NCI-H2029 (cell line): Measurements from ENCODE around the gene ABT1.
"Not testable (repeated sequence)": the region's sequence is repeated elsewhere in the genome, so short reads cannot be mapped to it uniquely, and the experiment has no call there.

Experiments used
- DNase-seq: peaks from one replicate; lab custom pipeline; 2025; lab: John Stamatoyannopoulos, UW

ABT1 gene

DNA sequence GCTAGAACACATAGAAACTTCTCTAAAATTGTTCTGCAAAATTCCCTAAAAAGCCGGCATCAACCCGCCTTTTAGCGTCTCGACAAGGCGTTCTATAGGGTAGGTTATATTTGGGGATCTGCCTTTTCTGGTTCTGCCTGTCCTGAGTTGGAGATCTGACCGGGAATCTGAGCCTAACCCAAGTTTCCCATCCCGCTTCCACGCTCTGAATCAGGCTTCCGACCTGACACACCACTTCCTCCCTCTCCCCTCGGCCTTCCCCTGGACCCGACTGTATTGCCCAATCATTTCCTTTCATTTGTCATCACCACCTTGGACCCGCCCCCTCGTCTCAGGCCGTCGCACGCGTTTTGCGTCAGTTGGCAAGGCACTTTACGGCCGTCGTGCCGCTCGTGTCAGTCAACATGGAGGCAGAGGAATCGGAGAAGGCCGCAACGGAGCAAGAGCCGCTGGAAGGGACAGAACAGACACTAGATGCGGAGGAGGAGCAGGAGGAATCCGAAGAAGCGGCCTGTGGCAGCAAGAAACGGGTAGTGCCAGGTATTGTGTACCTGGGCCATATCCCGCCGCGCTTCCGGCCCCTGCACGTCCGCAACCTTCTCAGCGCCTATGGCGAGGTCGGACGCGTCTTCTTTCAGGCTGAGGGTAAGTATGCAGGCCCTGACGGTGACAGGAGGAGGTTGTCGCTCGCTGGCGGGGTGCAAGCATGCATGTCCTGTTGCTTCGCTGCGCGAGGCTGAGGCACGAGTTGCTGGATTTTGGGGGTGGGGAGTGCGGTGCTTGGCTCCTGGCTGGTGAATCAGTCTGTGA lies at the start of gene ABT1:
TSS of gene ABT1 (plus strand) at position 375 of the 810 bp plus-strand sequence. CDS start at position 405, 30 bp downstream.
- DNase-seq: peak; percentile 97

DNA sequence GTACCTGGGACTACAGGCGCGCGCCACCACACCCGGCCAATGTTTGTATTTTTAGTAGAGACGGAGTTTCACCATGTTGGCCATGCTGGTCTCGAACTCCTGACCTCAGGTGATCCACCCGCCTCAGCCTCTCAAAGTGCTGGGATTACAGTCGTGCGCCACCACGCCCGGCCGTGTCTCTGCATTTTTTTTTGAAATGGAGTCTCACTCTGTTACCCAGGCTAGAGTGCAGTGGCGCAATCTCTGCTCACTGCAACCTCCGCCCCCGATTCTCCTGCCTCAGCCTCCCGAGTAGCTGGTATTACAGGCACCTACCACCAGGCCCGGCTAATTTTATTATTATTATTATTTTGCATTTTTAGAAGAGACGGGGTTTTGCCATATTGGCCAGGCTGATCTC lies 49.4 kb upstream of the ABT1 start:
- not testable (repeated sequence) for DNase-seq

DNA sequence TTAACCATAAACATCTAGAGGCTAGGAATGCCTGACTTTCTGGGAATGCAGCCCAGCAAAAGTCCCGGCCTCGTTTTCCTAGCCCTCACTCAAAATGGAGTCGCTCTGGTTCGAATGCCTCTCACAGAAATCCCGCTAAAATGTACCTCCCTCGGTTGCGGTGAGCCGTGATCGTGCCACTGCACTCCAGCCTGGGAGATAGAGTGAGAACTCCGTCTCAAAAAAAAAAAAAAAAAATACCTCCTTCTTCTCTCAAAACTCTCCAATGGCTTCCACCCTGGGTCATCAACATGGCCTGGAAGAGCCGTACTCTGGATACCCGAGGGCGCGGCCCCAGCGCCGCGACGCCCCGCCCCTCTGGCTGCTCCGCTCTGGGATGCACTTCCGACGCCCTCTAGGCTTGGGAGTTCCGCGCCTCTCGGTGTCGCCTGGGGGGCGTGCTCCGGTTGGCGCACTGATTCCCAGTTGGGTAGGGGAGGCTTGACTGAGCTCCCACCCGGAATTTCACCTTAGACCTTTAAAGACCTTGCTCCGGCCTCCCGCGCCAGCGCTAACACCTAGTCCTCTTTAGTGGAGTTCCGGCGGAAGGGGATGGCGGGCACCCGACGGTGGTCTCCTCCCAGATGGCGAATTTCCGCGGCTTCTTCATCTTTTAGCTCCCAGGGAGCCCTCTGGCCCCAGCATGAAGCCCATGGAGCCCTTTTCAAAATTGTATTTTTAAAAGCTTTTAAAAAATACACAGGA lies 46.3 kb upstream of the ABT1 start:
- DNase-seq: peak; percentile 70

DNA sequence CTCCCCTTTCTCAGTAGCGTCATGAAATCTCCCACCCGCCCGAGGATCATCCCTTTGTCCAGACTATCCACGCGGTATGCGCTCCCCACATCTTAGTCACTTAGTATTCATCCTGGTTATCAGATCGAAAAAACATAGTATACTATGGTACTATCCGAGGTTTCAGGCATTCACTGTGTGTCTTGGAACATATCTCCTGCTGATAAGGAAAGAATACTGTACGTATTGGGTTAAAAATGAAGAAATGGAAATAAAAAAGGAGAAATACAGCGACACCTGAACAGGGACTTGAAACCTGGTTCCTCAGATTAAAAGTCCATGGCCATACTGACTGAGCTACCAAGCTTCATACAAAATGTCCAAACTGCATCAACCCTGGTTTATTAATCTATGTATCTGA lies 44.5 kb upstream of the ABT1 start:
- DNase-seq: no peak

DNA sequence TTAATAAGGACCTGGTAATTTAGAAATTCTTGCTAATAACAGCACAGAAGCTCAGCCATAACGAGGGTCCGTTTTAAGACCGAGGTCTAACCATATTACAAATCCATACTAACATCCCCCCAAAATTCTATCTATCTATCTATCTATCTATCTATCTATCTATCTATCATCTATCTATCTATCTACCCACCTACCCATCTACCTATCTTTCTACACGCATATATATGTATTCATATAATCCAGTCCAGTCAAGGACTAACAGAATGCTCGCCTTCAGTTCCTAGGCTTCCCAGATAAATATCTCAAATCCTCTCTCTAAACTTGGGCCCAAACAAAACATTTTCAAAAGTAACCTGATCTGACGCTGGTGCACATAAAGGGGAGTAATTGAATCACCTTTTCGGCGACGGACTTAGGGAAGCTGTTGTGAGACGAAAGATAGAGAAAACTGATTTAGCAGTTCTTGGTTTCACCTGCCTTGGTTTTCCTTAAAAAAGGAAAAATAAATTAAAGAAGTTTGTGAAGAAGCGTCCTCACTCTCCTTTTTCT lies 44.0 kb upstream of the ABT1 start:
- no peak for DNase-seq

DNA sequence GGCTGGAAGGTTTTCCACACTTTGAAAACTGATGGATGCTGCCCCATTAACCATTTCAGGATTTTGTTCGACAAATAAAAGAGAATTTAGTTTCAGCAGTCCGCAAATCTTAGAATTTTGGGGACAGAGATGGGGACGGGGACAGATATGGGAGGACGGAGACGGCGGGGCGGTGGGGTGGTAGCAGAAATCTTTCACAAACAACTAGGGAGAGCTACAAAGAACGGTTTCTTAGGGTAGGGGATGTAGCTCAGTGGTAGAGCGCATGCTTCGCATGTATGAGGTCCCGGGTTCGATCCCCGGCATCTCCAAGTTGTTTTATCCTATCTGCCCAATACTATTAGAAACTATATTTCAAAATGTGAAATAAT lies 43.5 kb upstream of the ABT1 start:
- DNase-seq: peak; percentile 77

DNA sequence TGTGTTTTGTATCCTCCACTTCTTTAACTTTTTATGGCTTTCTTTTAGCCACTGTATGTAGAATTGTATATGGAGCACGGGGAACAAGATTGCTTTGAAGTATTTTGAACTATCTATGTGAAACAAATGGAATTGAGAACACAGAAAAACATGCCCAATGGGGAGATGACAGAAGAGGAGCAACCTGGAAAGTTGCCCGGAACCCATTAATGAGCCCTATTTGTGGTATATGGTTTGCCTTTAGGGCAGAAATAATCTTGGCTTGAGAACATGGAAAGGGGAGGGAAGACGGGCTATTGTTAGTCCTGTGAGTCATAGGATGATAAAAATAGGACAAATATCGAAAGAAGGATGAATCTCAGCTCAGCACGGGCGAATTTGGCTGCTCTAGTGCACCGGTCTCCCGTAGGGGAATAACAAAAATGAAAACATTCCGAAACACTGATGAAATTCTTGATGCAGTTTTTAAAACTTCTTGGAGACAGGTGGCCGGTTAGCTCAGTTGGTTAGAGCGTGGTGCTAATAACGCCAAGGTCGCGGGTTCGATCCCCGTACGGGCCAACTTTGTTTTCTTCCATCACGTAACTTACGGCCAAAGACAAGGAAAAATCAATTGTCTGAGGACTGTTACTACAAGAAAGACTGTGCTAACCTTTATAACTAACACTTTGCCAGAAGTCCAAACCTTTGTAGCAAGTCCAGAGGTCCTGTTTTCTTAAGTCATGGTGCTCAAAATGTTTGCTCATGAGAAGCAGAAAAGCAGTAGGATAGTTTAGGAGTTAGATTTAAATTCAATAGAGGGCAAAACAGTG lies 42.9 kb upstream of the ABT1 start:
- DNase-seq: peak; percentile 54

DNA sequence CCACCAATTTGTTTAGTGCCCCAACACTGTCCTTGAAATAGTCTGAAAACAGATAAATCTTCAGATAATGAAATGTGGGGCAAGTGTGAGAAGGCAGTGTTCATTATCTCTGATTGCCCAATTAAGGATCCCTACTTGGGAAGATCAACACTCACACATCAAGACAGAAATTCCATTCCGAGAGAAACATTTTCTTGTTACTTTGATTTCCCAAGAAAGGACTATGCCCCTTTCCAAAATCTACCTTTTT lies 42.4 kb upstream of the ABT1 start:
- no peak for DNase-seq

DNA sequence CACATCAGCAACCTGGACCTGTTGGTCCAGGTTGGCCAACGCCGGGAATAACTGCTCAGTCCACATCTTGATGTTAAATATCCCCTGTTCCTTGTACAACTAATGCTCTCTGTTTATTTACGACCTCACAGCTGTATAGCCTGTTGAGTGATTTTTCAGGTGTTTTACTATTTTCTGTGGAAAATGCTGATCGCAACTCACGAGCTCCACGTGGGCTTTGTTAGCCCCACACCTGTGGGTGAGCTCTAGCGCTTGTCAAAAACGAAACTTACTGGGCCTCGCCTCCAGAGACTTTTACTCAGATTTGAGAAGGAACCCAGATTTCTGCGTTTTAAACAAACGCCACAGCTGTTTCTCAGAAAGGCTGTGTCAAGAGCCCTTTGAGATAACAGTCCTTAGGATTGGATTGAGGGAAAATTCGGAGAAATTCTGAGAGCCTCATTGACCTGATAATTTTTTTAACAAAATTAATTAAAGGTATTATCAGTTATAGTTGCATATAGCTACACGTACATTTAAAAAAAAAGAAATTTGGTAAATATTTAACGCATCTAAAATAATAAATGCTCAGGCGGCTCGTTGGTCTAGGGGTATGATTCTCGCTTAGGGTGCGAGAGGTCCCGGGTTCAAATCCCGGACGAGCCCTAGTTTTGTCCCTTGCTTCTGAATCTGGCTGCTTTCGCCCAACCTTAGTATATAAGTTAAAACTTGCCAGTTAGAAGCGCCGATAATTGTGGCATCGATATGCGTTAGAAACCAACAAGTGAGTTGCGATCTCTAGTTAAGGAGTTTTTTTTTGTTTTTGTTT lies 41.9 kb upstream of the ABT1 start:
- DNase-seq: no peak

DNA sequence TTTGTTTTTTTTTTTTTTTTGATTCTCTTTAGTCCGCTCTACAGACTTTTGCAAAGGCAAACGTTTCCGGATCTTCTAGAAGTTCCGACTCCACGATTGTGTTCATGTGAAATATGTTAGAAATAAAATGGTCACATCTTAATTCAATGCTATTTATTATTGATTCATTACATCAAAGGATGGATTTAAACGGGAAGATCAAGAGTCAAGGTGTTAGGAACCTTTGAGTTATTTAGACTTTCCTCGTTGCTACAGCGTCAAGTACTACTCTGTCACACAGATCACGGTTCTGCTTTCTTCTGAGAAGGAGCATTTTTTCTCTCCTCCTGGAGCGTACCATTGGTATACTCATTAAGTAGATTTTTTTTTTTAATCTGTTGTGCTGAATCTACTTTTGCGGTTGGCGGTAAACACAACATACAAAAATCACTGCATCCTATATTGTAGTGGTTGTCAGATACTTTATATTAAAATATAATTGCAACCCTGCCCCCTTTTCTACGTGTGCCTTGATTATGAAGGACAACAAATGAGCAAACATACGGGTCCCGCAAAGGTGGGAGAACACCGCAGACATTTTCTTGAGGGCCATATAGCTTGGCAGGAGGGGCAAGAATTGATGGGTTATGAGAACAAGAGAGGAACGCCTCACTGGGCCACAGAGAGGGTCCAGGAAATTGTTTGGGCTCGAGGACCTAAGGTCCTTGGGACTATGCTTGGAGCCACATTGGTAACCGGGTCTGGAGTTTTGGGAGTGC lies 41.1 kb upstream of the ABT1 start:
- no peak for DNase-seq

DNA sequence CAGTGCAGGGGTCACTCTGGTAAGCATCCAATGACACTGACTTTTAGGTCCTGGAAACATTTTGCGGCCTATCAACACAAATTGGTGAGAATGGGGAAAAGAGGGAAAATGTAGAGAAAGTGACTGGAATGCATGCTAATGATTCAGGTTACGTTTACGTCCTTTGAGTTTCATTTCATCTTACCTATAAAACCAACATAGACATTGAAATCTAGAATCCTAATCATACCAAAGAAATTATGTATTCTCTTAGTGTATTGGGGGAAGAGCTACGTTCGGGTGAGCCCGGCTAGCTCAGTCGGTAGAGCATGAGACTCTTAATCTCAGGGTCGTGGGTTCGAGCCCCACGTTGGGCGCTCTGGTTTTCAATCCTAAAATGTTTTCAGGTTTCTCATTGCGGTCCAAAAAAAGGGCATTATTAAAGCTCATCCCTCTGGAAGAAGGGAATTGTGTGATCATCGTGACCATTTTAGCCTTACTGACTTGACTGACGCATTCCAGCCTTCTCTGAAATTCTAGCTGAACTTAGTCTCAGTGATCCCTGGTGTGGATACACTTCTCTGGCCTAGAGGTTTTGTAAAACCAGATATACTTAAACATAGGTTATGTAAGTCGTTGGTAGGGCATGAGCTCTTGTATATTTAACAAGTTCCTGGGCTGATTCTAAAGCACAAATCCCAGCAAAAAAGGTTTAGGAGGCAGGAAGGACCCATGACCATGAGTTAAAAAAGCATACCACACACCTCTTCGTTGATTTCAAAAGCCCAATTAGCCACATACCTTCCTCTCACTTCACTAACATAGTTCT lies 40.3 kb upstream of the ABT1 start:
- no peak for DNase-seq

DNA sequence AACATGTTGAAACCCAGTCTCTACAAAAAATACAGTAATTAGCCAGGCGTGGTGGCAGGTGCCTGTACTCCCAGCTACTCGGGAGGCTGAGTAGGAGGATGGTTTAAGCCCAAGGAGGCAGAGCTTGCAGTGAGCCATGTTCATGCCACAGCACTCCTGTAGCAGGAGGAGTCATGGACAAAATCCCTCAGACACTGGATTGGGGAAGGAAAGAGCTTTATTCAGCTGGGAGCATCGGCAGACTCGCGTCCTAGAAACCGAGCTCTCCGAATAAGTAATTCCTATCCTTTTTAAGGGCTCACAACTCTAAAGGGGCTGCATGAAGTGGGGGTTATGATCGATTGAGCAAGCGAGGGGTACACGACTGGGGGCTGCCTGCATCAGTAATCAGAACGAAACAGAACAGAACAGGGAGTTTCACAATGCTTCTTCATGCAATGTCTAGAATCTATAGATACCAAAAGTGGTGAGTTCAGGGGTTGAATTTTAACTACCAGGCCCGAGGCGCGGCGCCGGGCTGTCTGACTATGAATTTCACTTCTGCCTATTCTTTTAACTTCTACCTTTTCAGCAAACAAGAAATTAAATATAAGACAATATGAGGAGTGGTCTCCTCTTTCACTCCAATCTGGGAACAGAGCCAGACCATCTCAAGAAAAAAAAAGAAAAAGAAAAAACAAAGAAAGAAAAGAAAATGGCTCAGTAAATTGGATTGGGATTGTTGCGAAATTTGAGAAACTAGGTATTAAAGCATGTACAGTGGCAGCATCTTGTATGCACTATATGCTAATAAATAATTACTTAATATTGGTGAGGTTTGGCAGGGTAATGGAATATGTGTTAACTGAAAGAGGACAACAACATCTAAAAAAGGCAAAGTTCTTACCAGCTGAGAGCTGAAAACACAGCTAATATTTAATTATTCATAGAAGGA lies 35.0 kb upstream of the ABT1 start:
- no peak for DNase-seq

DNA sequence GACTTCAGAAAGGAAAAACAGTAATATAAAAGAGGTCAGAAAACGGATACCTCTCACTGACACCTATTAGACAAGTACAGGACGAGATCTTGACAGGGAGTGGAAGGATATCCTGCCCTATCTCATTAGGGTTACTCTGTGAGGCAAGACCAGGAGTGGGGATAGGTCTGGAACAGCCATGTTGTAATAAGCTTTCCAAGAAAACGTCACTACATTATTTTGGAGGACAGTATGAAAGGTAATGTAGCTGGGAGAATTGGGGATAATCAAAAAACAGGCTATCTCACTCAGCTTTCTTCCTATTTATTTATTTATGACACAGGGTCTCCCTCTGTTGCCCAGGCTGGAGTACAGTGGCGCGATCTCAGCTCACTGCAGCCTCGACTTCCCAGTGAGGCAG lies 33.3 kb upstream of the ABT1 start:
- DNase-seq: no peak

DNA sequence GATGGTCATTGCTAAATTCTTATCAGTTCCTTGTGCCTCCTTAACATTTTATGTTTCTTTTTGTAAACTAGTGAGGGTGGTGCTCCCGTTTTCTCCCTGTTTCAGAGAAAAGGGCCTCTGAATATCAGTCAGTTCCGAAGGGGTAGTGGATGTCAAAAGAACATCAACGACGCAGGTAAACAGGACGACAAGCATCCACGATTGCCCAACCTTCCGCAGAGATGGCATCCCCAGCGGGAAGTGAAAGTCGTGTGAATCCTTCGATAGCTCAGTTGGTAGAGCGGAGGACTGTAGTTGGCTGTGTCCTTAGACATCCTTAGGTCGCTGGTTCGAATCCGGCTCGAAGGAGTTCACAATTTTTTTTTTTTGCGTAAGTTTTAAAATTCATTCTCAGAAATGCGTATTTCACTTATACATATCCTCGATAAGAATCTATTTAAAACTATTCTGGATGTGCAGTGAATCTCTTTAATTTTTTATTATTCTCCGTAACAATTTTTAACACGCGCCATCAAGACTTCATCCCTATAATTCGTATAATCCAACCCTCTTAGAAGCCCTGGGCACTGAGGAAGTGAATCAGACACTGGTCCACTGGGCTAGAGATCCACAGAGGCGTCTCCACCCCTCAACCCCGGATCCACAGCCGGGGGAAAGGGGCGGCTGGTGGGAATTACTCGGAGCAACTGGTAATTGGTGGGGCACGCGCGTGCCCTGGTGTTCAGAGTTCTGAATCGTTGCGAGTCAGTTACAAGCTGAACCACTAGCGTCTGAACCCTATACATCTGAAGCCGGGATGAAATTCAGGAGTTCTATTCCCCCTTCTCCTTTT lies 27.9 kb upstream of the ABT1 start:
- DNase-seq: peak; percentile 90

DNA sequence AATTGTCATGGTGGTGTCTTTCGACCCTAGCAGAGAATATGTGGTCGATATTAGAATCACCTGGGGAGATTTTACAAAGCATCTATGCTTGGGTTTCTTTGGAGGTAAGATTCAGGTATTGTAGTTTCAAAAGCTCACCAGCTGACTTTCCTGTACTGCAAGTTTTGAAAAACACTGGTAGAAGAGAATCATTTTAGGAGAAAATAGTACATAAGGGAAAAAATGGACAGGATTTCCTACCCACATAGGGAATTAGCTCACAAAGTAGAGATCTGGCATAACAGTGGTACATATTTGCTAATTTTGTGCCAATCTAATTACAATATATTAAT lies 27.4 kb upstream of the ABT1 start:
- no peak for DNase-seq

DNA sequence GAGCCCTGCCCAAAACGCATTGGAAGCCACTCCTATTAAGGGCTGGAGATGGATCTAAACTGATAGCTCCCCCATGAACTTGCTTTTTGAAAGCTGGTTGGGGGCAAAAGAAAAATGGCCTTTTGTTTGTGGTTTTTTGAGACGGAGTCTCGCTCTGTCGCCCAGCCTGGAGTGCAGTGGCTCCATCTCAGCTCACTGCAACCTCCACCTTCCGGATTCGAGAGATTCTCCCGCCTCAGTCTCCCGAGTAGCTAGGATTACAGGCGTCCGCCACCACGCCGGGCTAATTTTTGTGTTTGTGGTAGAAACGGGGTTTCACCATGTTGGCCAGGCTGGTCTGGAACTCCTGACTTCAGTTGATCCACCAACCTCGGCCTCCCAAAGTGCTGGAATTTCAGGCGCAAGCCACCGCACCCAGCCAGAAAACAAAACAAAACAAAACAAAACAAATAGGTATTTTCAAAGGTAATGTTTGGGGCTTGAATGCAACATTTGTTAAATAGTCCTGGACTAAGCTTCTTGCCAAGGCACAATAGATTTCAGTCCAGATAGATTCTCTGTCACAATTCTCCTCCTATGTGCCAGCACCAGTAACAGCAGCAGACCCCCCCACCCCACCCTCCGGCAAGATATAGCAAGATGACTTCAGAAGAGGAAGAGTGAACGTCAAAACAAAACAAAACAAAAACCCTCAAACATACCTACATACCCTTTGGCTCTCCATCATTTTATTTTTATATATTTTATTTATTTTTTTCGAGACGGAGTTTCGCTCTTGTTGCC lies 26.5 kb upstream of the ABT1 start:
- DNase-seq: no peak

DNA sequence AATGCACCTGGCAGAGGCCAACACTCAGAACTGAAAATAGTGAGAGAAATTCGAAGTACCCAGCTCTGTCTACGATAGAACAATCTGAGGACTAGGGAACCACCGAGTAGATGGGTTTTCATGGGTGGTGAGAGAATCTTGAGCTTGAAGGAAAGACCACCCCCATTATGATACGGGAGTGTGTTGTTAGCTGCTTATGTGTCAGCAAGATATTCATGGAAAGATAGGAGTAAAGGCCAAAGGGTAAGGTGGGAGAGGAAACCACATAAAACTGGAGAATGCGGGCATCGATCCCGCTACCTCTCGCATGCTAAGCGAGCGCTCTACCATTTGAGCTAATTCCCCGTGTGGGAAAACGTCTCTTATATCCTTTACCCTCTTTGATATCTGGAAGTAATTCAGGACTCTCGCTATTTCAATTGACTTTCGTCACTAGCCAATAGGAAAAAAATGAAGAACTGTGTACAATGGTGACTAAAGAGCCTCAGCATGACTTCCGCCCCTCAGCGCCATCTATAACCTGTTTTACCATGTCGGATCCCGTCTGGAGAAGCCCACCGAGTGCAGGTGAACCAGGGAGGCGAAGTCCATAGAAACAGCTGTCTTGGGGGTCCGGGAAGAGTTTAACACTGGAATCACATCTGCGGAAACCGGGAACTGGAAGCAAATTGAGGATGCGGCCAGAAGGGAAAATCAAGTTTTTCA lies 25.0 kb upstream of the ABT1 start:
- DNase-seq: peak; percentile 94
